IMR-90 (cell line): ENCODE results near the gene COX19.

ENCODE experiments used
- CHD1 ChIP-seq: IDR thresholded peaks from 2 replicates; pipeline ENCODE4 v1.6.1; 2012; ENCODE audit warnings: low read depth, low read length, improper control_type of control experiment
- CTCF ChIP-seq: conservative IDR thresholded peaks from 2 replicates; pipeline ENCODE4 v1.5.1; 2012; ENCODE audit warnings: mild to moderate bottlenecking, low read depth, low read length, improper control_type of control experiment
- POLR2A ChIP-seq: IDR thresholded peaks from 2 replicates; pipeline ENCODE4 v1.6.1; 2012; ENCODE audit warnings: mild to moderate bottlenecking, low read depth, low read length
- RAD21 ChIP-seq: IDR thresholded peaks from 2 replicates; pipeline ENCODE4 v1.6.1; 2012; ENCODE audit warnings: low read length, improper control_type of control experiment
- RCOR1 ChIP-seq: IDR thresholded peaks from 2 replicates; pipeline ENCODE4 v1.6.1; 2012; ENCODE audit warnings: mild to moderate bottlenecking, low read length, improper control_type of control experiment; ENCODE audit not compliant: insufficient replicate concordance

- TF ChIP-seq CTCF (no peak), RAD21 (no peak), CHD1 (no peak), RCOR1 (no peak), POLR2A (no peak)
These were observed 1.6 kb upstream of the COX19 start for GRCh38 chr7:976901-977325.
